Body of pancreas (tissue), 4 donors: ENCODE data around the gene KDM4C. TPM values are rescaled to one million over a fixed set of nuclear protein-coding genes. Genes with fewer than 3 reads are reported as not detected.

Experiments
- ATAC-seq: fragments of 150-250 bp; one replicate; pipeline ENCODE4 v1.9.1; 2016
- DNase-seq, 4 donors: peaks; one replicate each; pipeline ENCODE4 v3.0.0-alpha.2; 2019
- H3K27ac ChIP-seq, 4 donors: fragments of 200-600 bp; sonication (generic); 1 replicate in 3 of 4; 2 replicates in 1 of 4; pipeline versions ENCODE4 v1.5.1 to v1.6.1; 2016 to 2019; ENCODE audit warnings: mild to moderate bottlenecking in 1 of 4, mixed read lengths in 1 of 4, moderate library complexity in 1 of 4
- H3K27me3 ChIP-seq, 2 donors: fragments of 200-600 bp; sonication (generic); one replicate each; pipeline ENCODE4 v1.6.0; 2016; ENCODE audit warnings: mild to moderate bottlenecking in 1 of 2
- H3K36me3 ChIP-seq, 2 donors: fragments of 200-600 bp; sonication (generic); replicated peaks in 1 of 2; 2 replicates each; pipeline ENCODE4 v1.5.1; 2016; ENCODE audit warnings: low read depth in 2 of 2; ENCODE audit not compliant: insufficient read depth in 1 of 2
- H3K4me1 ChIP-seq: fragments of 200-600 bp; sonication (generic); one replicate; pipeline ENCODE4 v1.6.0; 2016
- H3K4me3 ChIP-seq, 2 donors: fragments of 200-600 bp; sonication (generic); 1 replicate in 1 of 2; 2 replicates in 1 of 2; pipeline ENCODE4 v1.5.1; 2016 to 2019
- H3K9me3 ChIP-seq, 3 donors: fragments of 200-600 bp; sonication (generic); 1 replicate in 2 of 3; 2 replicates in 1 of 3; pipeline ENCODE4 v1.5.1; 2016
- POLR2A ChIP-seq, 3 donors: fragments of 450-650 bp; IDR thresholded peaks; one replicate each; pipeline ENCODE4 v1.6.1; 2016; ENCODE audit warnings: antibody characterized with exemption in 3 of 3, mild to moderate bottlenecking in 2 of 3
- WGBS, 2 donors: methylation state at CpG; one replicate each; pipeline ENCODE4 v1.1.5; 2017; 5-methylcytosine and 5-hydroxymethylcytosine counted together
- intact Hi-C: fragments of 100-400 bp; cut with DNase I; formaldehyde crosslinking; loops from one replicate; pipeline ENCODE4 v1.15.1; 2023
- total RNA-seq, 2 donors: library from RNA; depleted of rRNA; stranded (reverse); fragments of >200 nt; gene quantifications; one replicate each; pipeline ENCODE4 v1.1.0, GENCODE V29; 2016
- TF ChIP-seq, protein P1 (sequence below), 7 experiments: fragments of 450-650 bp in 4 of 7; fragments of 200-600 bp in 3 of 7; sonication (generic) in 3 of 7; IDR thresholded peaks; one replicate each; pipeline ENCODE4 v1.5.1; 2016 to 2019; ENCODE audit warnings: antibody characterized with exemption in 7 of 7

KDM4C gene
- total RNA-seq, 2 donors from 2014 or later: 40.5 to 48.5 TPM

DNA sequence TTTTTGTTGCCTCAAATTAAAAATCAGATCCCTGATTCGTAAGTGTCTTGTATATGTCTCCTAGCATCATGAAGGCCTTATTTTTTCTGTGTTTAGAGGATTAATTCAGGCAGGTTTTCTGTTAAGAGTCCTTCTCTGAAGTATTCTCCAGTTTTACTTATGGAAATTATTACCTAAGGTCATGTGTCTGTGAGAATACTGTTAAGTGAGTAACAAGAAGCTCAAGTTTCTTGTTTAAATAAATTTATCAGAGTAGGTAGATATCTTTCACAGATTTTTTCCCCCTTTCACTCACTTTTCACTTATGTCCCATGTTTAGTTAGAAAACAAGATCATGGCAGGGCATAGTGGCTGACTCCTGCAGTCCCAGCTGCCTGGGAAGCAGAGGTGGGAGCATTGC is 233.6 kb downstream of the KDM4C start:
- Histone ChIP-seq H3K27ac (no peak overlapping the region), H3K36me3 (peaks cover 4 to 23% of the 10 kb centered on the region in 2 donors), H3K4me1 (no peaks in the 10 kb centered on the region), H3K27me3 (no peaks in the 10 kb centered on the region), H3K9me3 (no peaks in the 10 kb centered on the region), H3K4me3 (no peak overlapping the region)
- DNase-seq (no peak), ATAC-seq (no peak)
- 91 to 92% methylated on average over 1 of the region's 1 CpG for WGBS, 2 donors
- TF ChIP-seq POLR2A (IDR thresholded peaks at IDR 0.05): no peak
- TF ChIP-seq, protein P1, sequence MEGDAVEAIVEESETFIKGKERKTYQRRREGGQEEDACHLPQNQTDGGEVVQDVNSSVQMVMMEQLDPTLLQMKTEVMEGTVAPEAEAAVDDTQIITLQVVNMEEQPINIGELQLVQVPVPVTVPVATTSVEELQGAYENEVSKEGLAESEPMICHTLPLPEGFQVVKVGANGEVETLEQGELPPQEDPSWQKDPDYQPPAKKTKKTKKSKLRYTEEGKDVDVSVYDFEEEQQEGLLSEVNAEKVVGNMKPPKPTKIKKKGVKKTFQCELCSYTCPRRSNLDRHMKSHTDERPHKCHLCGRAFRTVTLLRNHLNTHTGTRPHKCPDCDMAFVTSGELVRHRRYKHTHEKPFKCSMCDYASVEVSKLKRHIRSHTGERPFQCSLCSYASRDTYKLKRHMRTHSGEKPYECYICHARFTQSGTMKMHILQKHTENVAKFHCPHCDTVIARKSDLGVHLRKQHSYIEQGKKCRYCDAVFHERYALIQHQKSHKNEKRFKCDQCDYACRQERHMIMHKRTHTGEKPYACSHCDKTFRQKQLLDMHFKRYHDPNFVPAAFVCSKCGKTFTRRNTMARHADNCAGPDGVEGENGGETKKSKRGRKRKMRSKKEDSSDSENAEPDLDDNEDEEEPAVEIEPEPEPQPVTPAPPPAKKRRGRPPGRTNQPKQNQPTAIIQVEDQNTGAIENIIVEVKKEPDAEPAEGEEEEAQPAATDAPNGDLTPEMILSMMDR (IDR thresholded peaks at IDR 0.05): no peak
- intact Hi-C loops: no loop called here

DNA sequence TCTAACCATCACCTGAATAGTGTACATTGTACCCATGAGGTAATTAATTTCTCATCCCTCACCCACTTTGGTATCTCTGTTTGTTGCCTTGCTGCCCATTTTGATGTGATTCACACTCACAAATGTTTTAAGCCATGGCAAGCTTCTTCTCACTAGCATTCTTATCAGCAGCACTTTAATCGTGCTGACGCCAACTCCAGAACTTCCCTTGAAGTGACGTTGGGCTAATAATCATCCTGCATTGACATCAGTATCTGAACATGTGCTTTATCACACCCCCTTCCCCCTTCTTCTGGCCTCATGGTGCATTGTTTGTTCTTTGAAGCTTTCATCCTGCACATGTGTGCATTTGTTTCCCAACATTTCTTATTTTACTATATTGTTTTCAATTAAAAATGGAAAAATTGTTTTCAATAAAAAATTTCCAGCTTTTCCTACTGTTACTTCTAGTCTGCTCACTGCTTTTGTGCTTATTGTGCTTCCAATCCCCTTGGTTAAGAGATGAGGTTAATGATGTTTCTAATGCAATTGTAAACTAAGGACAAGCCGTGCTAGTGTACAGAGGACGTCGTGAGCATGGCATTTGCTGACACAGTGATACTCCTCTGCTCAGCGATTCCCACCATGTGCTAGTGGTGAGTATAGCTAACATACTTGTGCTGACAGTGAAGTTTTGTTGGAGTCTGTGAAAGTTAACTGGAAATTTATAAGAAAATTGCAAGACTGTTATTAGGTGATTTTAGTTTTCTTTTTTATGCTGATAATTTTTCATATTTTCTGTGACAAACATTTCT is 238.5 kb downstream of the KDM4C start:
- 71 to 79% methylated on average over 7 of the region's 7 CpGs for WGBS, 2 donors
- no peak overlapping the region for H3K27ac ChIP-seq
- no peak for ATAC-seq
- peaks cover 3 to 23% of the 10 kb centered on the region in 2 donors for H3K36me3 ChIP-seq
- H3K9me3 ChIP-seq: no peaks in the 10 kb centered on the region
- no peak for TF ChIP-seq POLR2A (IDR thresholded peaks at IDR 0.05)
- TF ChIP-seq, protein P1 (IDR thresholded peaks at IDR 0.05): no peak
- H3K27me3 ChIP-seq: no peaks in the 10 kb centered on the region
- intact Hi-C loops: no loop called here
- H3K4me3 ChIP-seq: no peak overlapping the region
- no peaks in the 10 kb centered on the region for H3K4me1 ChIP-seq
- no peak for DNase-seq

DNA sequence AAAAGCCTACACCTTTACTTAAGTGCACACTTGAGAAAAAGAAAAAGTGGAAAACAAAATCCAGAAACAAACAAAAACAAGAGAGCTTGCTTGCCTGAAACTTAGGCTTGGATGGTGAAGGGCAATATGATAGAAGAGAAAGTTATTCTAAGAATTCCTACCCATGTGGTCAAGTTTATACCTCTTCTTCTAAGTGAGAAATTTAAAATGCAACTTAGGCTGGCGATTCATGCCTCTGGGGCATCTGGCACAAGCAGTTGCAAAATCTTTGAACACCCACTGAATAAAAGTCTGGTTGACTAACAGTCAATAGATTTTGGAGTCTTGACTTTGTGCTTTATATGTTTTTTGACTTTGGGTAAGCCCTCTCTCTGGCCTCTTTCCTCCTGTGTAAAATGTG is 239.6 kb downstream of the KDM4C start:
- intact Hi-C loops: no loop called here
- no peaks in the 10 kb centered on the region for H3K4me1 ChIP-seq
- H3K4me3 ChIP-seq: no peak overlapping the region
- H3K27me3 ChIP-seq: no peaks in the 10 kb centered on the region
- no peaks in the 10 kb centered on the region for H3K9me3 ChIP-seq
- no peak for ATAC-seq
- no peak overlapping the region for H3K27ac ChIP-seq
- peaks cover 3 to 23% of the 10 kb centered on the region in 2 donors for H3K36me3 ChIP-seq
- no peak for DNase-seq
- TF ChIP-seq POLR2A (IDR thresholded peaks at IDR 0.05): no peak
- TF ChIP-seq, protein P1 (IDR thresholded peaks at IDR 0.05): no peak
- 86 to 94% methylated on average over 1 of the region's 1 CpG for WGBS, 2 donors

DNA sequence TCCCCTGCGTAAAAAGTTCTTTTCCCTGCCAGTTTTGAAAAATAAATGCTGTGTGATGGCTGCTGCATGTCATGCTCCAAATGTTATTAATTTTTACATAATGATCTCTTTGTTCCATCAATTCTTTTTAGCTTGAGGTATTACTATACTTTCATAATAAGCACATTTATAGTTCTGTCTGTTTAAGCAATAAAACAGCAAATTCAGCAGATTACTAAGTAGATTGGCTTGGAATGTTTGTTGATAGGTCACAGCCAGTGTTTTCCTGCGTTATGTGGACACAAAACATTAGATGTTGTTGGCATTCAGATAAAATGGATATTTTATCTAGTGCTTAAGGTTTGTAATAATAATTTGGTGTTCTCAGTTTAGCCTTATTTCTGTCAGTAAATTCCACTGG is 242.0 kb downstream of the KDM4C start:
- ATAC-seq (no peak), DNase-seq (no peak)
- Histone ChIP-seq H3K9me3 (no peaks in the 10 kb centered on the region), H3K36me3 (peaks cover 3 to 16% of the 10 kb centered on the region in 2 donors), H3K4me1 (no peaks in the 10 kb centered on the region), H3K27me3 (no peaks in the 10 kb centered on the region), H3K27ac (no peak overlapping the region), H3K4me3 (no peak overlapping the region)
- no peak for TF ChIP-seq POLR2A (IDR thresholded peaks at IDR 0.05)
- TF ChIP-seq, protein P1 (IDR thresholded peaks at IDR 0.05): no peak
- intact Hi-C loops: no loop called here
- 69 to 82% methylated on average over 2 of the region's 2 CpGs for WGBS, 2 donors

DNA sequence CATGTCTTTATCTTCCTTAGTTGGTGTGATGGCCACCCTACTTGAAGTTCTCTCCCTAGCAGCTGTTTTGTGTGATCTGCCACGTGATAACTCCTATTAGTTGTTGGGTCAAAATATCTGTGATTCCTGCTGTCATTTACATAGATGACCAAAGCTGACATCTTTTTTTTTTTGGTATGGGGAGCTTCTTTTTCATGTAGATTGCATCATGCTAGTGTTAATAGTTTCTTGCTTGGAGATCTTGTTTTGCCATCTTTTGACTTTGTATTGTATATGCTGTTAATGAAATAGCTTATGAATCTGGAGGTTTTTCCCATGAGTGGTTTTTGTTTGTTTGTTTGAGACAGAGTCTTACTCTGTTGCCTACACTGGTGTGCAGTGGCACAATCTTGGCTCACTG is 243.8 kb downstream of the KDM4C start:
- 94% methylated on average over 1 of the region's 1 CpG for WGBS, 2 donors
- TF ChIP-seq, protein P1 (IDR thresholded peaks at IDR 0.05): no peak
- TF ChIP-seq POLR2A (IDR thresholded peaks at IDR 0.05): no peak
- no peak for DNase-seq
- Histone ChIP-seq H3K9me3 (no peaks in the 10 kb centered on the region), H3K4me3 (no peak overlapping the region), H3K27ac (no peak overlapping the region), H3K27me3 (no peaks in the 10 kb centered on the region), H3K4me1 (no peaks in the 10 kb centered on the region), H3K36me3 (peaks cover 3 to 5% of the 10 kb centered on the region in 2 donors)
- no peak for ATAC-seq
- intact Hi-C loops: no loop called here
